NCI-H345 treated with DMSO at 0.1 percent for 48 hours (cell line): Measurements from ENCODE around the gene ADGRD2.

Experiments
- DNase-seq: peaks from one replicate; lab custom pipeline; 2025; ENCODE audit not compliant: unreplicated experiment; lab: John Stamatoyannopoulos, UW

The ADGRD2 gene

GRCh38 chr9:124495126-124496074 is 45.1 kb downstream of the ADGRD2 start:
- DNase-seq = no peak

DNA sequence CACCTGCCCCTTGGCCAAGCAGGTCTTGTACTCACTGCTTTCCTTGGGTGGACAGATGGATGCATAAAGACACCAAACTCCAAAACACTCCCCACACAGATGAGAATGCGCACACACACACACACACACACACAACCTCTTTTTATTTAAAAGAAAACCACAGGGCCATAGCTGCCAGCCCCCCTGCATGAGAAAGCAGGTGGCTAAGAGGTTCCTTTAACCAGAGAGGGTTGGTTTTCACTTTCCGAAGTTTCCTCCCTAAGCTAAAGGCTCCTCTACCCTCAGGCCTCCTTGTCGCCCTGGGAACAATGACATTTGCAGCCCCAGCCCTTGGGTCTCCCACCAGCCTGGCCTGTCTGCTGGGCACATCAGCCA is 45.8 kb downstream of the ADGRD2 start:
- no peak for DNase-seq

DNA sequence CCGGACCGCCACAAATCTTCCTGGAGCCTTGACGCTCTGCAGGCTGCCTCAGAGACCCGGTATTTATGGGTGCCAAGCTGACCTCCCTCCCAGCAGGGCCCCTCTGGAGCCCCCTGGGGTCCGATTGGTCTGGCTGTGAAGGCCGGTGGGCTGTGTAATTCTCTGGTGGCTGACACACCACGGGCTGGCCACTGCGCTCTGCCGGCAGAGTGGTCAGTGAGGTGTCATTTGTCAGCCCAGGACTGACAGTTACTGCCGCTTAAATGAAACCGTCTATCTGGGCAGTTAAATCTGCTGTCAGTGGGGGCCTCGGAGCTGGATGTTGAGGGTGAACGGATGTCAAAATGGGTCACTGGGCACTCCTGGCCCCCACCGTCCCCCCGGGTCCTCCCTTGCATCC is 46.2 kb downstream of the ADGRD2 start:
- DNase-seq = no peak

DNA sequence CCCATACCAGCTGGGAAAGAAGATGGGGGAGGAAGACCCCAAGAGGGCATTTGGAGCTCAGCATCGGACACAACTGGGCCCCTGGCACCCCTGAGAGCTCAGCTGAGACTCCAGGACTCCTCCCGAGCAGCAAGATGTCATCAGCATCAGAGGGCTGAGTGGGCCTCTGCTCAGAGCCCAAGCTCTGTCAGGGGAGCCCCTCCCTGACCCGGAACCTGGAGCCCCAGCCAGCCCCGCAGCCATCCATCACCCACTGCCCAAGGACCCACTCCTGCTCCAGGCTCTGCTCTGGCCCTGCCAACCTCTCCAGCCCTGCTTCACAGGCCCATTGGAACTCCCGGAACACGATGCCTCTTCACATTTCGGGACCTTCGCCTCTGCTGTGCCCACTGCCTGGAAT is 47.2 kb downstream of the ADGRD2 start:
- DNase-seq = no peak

DNA sequence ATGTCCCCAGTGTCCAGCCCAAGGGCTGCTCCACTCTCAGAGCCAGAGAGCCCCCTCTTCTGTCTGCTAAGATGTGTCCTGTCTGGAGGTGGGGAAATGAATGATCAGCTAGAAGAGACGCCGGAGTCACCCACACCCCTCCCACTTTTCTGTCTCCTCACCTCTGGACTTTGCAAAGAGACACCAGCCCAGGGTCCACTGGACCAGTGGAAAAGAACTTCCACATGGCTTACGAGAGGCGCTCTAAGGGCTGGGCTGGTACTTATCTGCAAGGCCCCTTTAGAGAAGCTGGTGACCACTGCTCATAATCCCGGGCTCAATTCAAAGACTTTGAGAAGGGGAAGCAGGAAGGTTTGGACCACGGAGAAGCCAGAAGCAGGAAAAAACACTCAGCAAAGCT is 47.8 kb downstream of the ADGRD2 start:
- no peak for DNase-seq

DNA sequence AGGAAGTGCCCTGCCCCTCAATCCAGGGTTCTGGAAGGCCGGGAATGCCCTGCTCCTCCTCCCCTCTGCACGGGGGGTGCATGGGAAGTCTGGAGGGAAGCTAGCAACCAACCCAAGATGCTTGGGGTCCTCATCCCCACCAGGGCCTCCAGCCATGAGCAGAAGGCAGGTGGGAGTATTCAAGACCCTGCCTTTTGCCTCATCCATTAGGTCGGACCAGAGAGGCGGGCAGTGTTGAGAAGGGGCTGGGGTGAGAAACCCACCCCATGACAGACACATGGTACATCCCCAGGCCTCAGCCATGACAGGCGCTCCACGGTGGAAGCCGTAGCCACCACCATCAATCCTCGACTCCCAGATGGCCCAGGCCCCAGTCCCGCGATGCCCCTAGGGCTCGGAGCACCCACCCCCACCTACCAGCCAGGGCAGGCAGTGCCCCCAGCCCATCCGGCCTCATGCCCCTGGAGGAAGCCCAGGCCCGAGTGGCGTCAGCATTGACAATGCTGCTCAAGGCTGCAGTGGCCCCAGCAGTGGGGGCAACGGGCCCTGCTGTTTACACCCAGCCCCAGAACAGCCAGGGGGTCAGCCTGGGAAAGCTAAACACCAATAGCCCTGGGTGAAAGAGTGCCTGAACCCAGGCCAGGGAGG is 48.4 kb downstream of the ADGRD2 start:
- DNase-seq = no peak

DNA sequence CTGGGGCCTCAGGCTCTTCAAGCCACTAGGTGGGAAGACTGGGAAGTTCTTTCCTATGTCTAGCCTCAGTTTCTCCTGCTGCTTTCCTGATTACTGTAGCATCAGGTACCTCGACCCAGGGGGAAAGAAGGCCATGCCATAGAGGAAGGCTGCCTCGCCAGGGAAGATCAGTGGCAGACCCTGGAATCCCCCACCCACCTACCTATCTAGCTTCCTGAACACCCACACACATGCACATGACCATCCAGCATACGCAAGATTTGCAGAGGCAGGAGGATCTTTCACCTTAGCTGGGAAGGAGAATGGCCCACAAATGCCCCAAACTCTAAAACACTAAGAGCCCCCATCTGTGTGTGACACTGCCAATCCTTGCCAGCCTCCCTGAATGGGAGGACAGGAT is 49.0 kb downstream of the ADGRD2 start:
- DNase-seq = no peak

- no peak for DNase-seq
These were observed 50.0 kb downstream of the ADGRD2 start for GRCh38 chr9:124500028-124500795.

DNA sequence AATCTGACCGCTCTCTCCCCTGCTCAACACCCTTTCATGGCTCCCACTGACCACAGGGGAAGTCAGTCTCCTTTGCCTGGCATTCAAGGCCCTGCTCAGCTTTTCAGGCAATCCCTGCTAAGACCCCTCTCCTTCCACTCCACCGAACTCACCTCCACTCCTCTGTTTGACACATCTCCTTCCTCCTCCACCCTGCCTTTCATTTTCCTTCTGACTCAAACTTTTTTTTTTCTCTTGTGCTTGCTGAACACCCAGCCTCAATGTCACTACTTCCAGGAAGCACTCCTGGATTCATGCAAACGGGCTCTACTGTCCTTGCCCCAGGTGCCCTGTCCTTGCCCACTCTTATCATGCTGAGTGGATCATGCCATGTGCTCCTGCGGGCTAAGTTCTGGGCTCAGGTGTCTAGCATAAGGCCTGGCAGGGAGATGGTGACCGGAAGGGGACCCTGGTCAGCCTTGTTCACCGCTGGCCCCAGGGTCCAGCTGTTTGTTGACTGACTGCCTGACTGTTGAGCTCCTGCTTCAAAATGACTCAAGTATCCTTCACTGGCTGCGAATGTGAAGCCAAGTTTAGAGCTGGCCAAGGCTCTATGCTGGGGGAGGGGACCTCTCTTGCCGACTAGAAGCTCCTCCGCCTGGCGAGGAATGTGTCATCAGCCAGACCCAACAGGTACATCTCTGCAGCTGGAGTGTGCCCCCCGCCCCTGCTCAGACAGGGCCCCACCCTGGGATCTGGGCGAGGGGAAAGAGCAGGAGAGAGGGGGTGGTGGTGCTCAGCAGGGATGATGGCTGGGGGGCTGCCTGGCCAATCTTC is 50.8 kb downstream of the ADGRD2 start:
- no peak for DNase-seq

- no peak for DNase-seq
These were observed 51.6 kb downstream of the ADGRD2 start for GRCh38 chr9:124501771-124502320.

- DNase-seq = no peak
These were observed 52.8 kb downstream of the ADGRD2 start for GRCh38 chr9:124502711-124503702.

GRCh38 chr9:124503713-124504529 is 53.7 kb downstream of the ADGRD2 start:
- DNase-seq = no peak

DNA sequence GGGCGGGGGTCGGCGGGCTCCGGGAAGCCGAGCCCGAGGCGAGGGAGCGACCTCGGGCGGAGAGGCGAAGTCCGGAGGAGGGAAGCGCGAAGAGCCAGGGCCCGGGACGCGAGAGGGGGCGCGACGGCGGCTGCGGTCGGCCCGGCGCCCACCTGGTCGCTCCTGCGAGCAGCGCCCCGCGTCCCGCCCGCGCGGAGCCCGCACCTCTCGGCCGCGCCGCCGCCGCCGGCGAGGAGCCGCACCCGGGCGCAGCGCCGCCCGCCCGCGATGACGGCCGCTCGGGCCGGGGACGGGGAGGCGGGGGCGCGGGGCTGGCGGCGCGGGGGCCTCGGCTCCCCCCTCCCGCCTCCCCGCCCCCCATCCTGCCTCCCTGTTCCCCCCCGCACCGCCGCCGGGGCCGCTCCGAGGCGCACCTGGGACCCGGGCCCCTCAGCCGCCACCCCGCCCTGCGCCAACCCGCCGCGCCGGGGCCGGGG is 54.3 kb downstream of the ADGRD2 start:
- DNase-seq = no peak

DNA sequence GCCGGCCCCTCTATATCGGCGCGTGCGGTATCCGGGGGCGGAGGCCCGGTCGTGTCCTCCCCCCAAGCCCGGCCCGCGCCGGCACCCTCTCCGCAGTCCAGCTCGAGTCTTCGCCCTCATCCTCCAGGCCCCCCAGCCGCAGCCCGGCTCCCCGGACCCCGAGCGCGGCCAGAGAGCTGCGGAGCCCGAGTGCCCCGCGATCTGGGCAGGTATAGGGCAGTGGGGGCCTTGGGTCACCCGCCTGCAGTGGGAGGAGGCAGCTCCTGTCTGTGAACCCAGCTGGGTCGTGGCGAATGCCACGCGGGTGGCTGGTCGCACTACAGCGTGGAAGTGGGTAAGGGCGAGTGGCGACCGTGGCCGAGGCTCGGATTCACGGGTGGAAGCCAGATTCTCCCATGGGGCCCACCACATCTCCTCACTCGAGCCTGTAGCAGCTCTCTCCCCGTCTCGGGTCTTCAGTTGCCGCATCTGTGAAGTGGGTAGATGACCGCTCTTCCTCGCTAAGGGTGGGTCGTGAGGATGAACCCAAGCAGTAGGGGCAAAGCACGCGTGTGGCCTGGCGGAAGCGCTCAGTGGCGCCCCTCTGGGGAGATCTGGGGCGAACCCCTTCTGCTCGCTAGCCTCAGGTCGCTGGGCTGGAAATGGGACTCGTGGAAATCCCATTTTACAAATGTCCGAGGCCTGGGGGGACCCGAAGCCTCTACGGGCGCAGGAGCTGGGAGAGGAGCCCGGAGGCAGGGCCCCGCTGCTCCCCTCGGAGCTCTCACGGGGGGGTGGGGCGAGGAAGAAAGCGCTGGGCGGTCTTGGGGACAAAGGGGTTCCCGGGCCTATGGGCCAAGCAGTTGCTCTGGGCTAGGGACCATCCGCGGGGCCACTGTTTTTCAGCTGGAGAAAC is 55.0 kb downstream of the ADGRD2 start:
- no peak for DNase-seq

DNA sequence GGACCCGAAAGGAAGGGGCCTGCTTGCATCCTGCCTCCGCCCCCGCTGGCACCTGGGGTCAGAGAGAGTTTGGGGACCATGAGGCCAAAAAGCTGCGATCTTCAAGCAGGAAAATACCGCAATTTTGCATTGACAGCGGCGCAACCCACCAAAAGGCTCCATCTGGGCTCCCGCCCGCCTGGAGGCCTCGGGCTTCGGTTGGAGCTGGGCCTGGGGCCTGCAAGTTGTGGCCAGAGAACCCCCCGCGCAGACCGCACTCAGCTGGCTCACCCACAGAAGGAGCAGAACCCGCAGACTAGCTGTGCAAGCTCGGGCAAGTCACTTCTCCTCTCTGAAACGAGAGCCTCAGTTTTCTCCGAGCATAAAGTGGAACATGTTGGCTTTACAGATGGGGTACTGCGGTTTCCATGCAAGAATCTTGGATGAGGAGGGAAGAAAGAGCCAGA is 55.7 kb downstream of the ADGRD2 start:
- no peak for DNase-seq

DNA sequence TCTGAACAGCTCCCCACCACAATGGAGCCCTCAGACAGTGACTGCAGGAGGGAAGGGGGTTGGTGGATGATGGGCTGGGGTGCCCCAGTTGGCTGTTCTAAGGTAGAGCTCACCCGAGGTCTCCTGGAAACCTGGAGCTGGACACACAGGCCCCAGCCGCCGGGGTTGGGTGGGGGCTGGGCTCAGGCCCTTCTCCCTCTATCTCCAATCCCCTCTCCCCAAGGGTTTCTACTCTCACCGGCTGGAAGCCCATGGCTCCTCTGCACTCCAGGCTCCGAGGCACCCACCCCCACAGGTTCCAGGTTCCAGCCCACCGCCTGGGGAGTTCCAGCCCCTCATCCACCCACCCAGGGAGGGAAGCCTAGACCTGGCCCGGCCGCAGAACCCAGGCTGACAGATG is 56.2 kb downstream of the ADGRD2 start:
- DNase-seq = no peak
